Regular cardiac myocyte (primary cell): ENCODE measurements around the gene ZBTB17. TPM values are rescaled to one million over a fixed set of nuclear protein-coding genes. Genes with fewer than 3 reads are reported as not detected.

ENCODE experiments used
- total RNA-seq: library from RNA; depleted of rRNA; stranded (reverse); fragments of >200 nt; gene quantifications from 2 replicates; pipeline ENCODE4 v1.2.3, GENCODE V29; 2014

The ZBTB17 gene
- total RNA-seq = 36.9 and 42.8 TPM in 2 replicates

GRCh38 chr1:15975805-15976680, at the start of gene ZBTB17:
TSS of gene ZBTB17 (minus strand) at chr1:15976101. CDS start at chr1:15948495, 27,606 bp downstream.

DNA sequence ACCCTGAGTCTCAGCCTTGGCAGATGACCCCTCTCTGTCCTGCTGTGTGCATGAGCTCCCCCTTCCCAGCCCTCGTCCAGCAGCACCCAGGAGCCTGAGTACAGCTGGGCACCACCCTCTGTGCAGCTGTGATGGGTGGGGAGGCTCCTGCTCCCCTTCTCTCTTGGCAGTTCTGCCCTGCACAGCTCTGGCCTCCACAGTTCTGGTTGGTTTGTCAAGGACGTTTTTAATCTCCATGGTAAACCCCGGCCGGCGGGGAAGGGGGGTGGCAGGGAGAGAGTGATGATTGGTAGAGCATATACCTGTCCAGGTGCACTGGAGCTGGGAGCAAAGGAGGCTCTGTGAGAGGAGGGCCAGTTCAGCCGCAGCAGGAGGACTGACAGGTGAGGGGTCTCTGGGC, 45.8 kb upstream of the ZBTB17 start, which contains the start of gene CLCNKA:
CLCNKA (plus strand) TSS at position 356 of the 400 bp plus-strand sequence. CDS start 584 bp downstream, outside the sequence.

GRCh38 chr1:16017461-16018303, 41.8 kb upstream of the ZBTB17 start, which contains the start of gene HSPB7:
TSS of gene HSPB7 (minus strand) at chr1:16018043. CDS start at chr1:16017963, 80 bp downstream.

Other genes starting within 250 kb of the ZBTB17 start
- 0.28 and 0.38 TPM in 2 replicates for gene SLC25A34, start 239.8 kb downstream of the ZBTB17 start, total RNA-seq
- not detected in 2 replicates for gene TMEM82, start 233.6 kb downstream of the ZBTB17 start, total RNA-seq
- gene FBLIM1, start 217.3 kb downstream of the ZBTB17 start, total RNA-seq = 76.7 and 77.0 TPM in 2 replicates
- gene UQCRHL, start 168.5 kb downstream of the ZBTB17 start, total RNA-seq = 1.2 and 2.0 TPM in 2 replicates
- 16.9 and 17.8 TPM in 2 replicates for gene SPEN, start 128.4 kb downstream of the ZBTB17 start, total RNA-seq
- gene SRARP, start 28.1 kb upstream of the ZBTB17 start, total RNA-seq = not detected in 2 replicates
- gene HSPB7, start 41.9 kb upstream of the ZBTB17 start, total RNA-seq = 3.3 and 10.7 TPM in 2 replicates
- gene CLCNKA, start 45.9 kb upstream of the ZBTB17 start, total RNA-seq = not detected in 2 replicates
- gene CLCNKB, start 67.7 kb upstream of the ZBTB17 start, total RNA-seq = under 0.01 TPM in 1 of 2 replicates, not detected in the other
- 0.28 TPM in 1 of 2 replicates, not detected in the other for gene FAM131C, start 97.5 kb upstream of the ZBTB17 start, total RNA-seq
- gene EPHA2, start 180.0 kb upstream of the ZBTB17 start, total RNA-seq = 33.5 and 103 TPM in 2 replicates
- 5.4 and 6.2 TPM in 2 replicates for gene ARHGEF19, start 236.6 kb upstream of the ZBTB17 start, total RNA-seq